Memory B cell (primary cell): ENCODE data around the gene KNTC1.

Source experiments
- ATAC-seq: fragments of 150-1000 bp; cut with Tn5 transposase; 2 replicates; pipeline ENCODE4 v1.10.0; 2021; ENCODE audit warnings: low read depth, mild to moderate bottlenecking, moderate library complexity
- DNase-seq, 2 donors: peaks; one replicate each; pipeline ENCODE4 v3.0.0; 2022; ENCODE audit warnings: low spot score in 2 of 2
- H3K27ac Mint-ChIP-seq: one replicate; pipeline ENCODE4 v1.8.0; 2022; ENCODE audit warnings: mild to moderate bottlenecking, moderate library complexity, mixed read lengths
- H3K27me3 Mint-ChIP-seq: one replicate; pipeline ENCODE4 v1.8.0; 2022; ENCODE audit warnings: mixed read lengths
- H3K36me3 Mint-ChIP-seq: one replicate; pipeline ENCODE4 v1.8.0; 2022; ENCODE audit warnings: mild to moderate bottlenecking, mixed read lengths
- H3K4me1 Mint-ChIP-seq: one replicate; pipeline ENCODE4 v1.8.0; 2022; ENCODE audit warnings: mixed read lengths
- H3K4me3 Mint-ChIP-seq: one replicate; pipeline ENCODE4 v1.8.0; 2022; ENCODE audit warnings: mild to moderate bottlenecking, moderate library complexity, mixed read lengths
- H3K9me3 Mint-ChIP-seq: one replicate; pipeline ENCODE4 v1.8.0; 2022; ENCODE audit warnings: mixed read lengths

Gene KNTC1

GRCh38 chr12:122665759-122666158, 138.7 kb downstream of the KNTC1 start:
- ATAC-seq, result no peak
- no peak for DNase-seq
- Mint-ChIP-seq H3K36me3 (no peaks in the 10 kb centered on the region), H3K27me3 (no peaks in the 10 kb centered on the region), H3K4me3 (no peak overlapping the region), H3K9me3 (peaks cover 1% of the 10 kb centered on the region), H3K4me1 (peaks cover 4% of the 10 kb centered on the region), H3K27ac (no peak overlapping the region)

GRCh38 chr12:122668268-122668667, 141.2 kb downstream of the KNTC1 start:
- Mint-ChIP-seq H3K4me3 (no peak overlapping the region), H3K36me3 (no peaks in the 10 kb centered on the region), H3K27me3 (peaks cover 2% of the 10 kb centered on the region), H3K9me3 (peaks cover 1% of the 10 kb centered on the region), H3K27ac (no peak overlapping the region), H3K4me1 (peaks cover 4% of the 10 kb centered on the region)
- DNase-seq, result no peak
- ATAC-seq, result no peak

GRCh38 chr12:122669397-122670070, 142.5 kb downstream of the KNTC1 start:
- ATAC-seq (no peak), DNase-seq (no peak)
- Mint-ChIP-seq H3K27ac (no peak overlapping the region), H3K36me3 (no peaks in the 10 kb centered on the region), H3K27me3 (peaks cover 2% of the 10 kb centered on the region), H3K9me3 (peaks cover 1% of the 10 kb centered on the region), H3K4me3 (no peak overlapping the region), H3K4me1 (peaks cover 4% of the 10 kb centered on the region)

- no peak for DNase-seq
- H3K27me3 Mint-ChIP-seq, result peaks cover 6% of the 10 kb centered on the region
- H3K27ac Mint-ChIP-seq, result no peak overlapping the region
- H3K36me3 Mint-ChIP-seq, result no peaks in the 10 kb centered on the region
- no peaks in the 10 kb centered on the region for H3K4me1 Mint-ChIP-seq
- no peak overlapping the region for H3K4me3 Mint-ChIP-seq
- no peak for ATAC-seq
- peaks cover 1% of the 10 kb centered on the region for H3K9me3 Mint-ChIP-seq
These were observed 145.5 kb downstream of the KNTC1 start for GRCh38 chr12:122672515-122672914.
